ENCODE measurements around the gene WDR86.

GRCh38 chr7:151351967-151352366 is 57.9 kb downstream of the WDR86 start:
- TF ChIP-seq CTCF (IDR thresholded peaks at IDR 0.05; ENCODE audit: low read length) (no peak), EZH2 (IDR thresholded peaks at IDR 0.05; ENCODE audit: borderline replicate concordance, low read length) (no peak)
